ENCODE measurements around the gene MAP3K14.
A peak's percentile ranks its signal among the peaks of the same experiment; 100 is the strongest.

The MAP3K14 gene

GRCh38 chr17:45298546-45299285, 18.1 kb downstream of the MAP3K14 start:
- no peak for DNase-seq

GRCh38 chr17:45296833-45297124, 20.0 kb downstream of the MAP3K14 start:
- no peak for DNase-seq

- no peak for DNase-seq
These were observed 20.6 kb downstream of the MAP3K14 start for GRCh38 chr17:45296003-45296832.

- DNase-seq = no peak
These were observed 22.3 kb downstream of the MAP3K14 start for GRCh38 chr17:45294506-45294905.

GRCh38 chr17:45293413-45294211, 23.2 kb downstream of the MAP3K14 start:
- no peak for DNase-seq

GRCh38 chr17:45292696-45293412, 24.0 kb downstream of the MAP3K14 start:
- DNase-seq = no peak

GRCh38 chr17:45291171-45291805, 25.5 kb downstream of the MAP3K14 start:
- no peak for DNase-seq

GRCh38 chr17:45290269-45290765, 26.5 kb downstream of the MAP3K14 start:
- no peak for DNase-seq

GRCh38 chr17:45289301-45290268, 27.2 kb downstream of the MAP3K14 start:
- DNase-seq = no peak

GRCh38 chr17:45288825-45289224, 28.0 kb downstream of the MAP3K14 start:
- DNase-seq = no peak

GRCh38 chr17:45287526-45288500, 29.0 kb downstream of the MAP3K14 start:
- DNase-seq = peak; percentile 23

GRCh38 chr17:45286286-45286685, 30.5 kb downstream of the MAP3K14 start:
- DNase-seq = no peak

GRCh38 chr17:45284176-45285140, 32.4 kb downstream of the MAP3K14 start:
- no peak for DNase-seq

- no peak for DNase-seq
These were observed 33.1 kb downstream of the MAP3K14 start for GRCh38 chr17:45283711-45284110.

GRCh38 chr17:45282683-45283644, 33.9 kb downstream of the MAP3K14 start:
- no peak for DNase-seq

GRCh38 chr17:45279898-45280297, 36.9 kb downstream of the MAP3K14 start:
- no peak for DNase-seq

- DNase-seq = no peak
These were observed 38.8 kb downstream of the MAP3K14 start for GRCh38 chr17:45277992-45278391.

Measured in NCI-H1105 (cell line).